ENCODE measurements around the gene UBXN1. TPM values are rescaled to one million over a fixed set of nuclear protein-coding genes. Genes with fewer than 3 reads are reported as not detected.
"Not testable (repeated sequence)": the region's sequence is repeated elsewhere in the genome, so short reads cannot be mapped to it uniquely, and the experiment has no call there.

The UBXN1 gene
- total RNA-seq, 1 donor from 2014 or later = 106 TPM

- peak overlapping the region; percentile 96 to 99 (median 99) for H3K9ac ChIP-seq (ENCODE audit: low read depth in 1 of 3, low read length in 3 of 3)
- no peaks in the 10 kb centered on the region for H3K9me3 ChIP-seq (ENCODE audit: control insufficient read depth in 3 of 3, low read length in 3 of 3)
- peaks cover 40 to 53% (median 51%) of the 10 kb centered on the region in 3 donors for H3K4me1 ChIP-seq (ENCODE audit: control insufficient read depth in 3 of 3, insufficient read depth in 3 of 3, low read length in 3 of 3)
- H3K36me3 ChIP-seq (ENCODE audit: control insufficient read depth in 3 of 3, insufficient read depth in 3 of 3, low read length in 3 of 3) = peaks cover 15 to 25% (median 24%) of the 10 kb centered on the region in 3 donors
- no peaks in the 10 kb centered on the region for H3K27me3 ChIP-seq (ENCODE audit: control insufficient read depth in 3 of 3, insufficient read depth in 3 of 3, low read length in 3 of 3)
- H3K4me3 ChIP-seq (ENCODE audit: low read length in 3 of 3) = peak overlapping the region; percentile 88 to 97 (median 93)
- H3K27ac ChIP-seq (ENCODE audit: low read depth, low read length) = peak overlapping the region; percentile 88
These were observed 30.6 kb upstream of the UBXN1 start for GRCh38 chr11:62709247-62710000.

GRCh38 chr11:62708793-62709192 is 29.9 kb upstream of the UBXN1 start:
- Histone ChIP-seq H3K36me3 (ENCODE audit: control insufficient read depth in 3 of 3, insufficient read depth in 3 of 3, low read length in 3 of 3) (peaks cover 12 to 20% (median 19%) of the 10 kb centered on the region in 3 donors), H3K4me1 (ENCODE audit: control insufficient read depth in 3 of 3, insufficient read depth in 3 of 3, low read length in 3 of 3) (peaks cover 40 to 53% (median 51%) of the 10 kb centered on the region in 3 donors), H3K4me3 (ENCODE audit: low read length in 3 of 3) (peak overlapping the region; percentile 88 to 97 (median 93)), H3K9me3 (ENCODE audit: control insufficient read depth in 3 of 3, low read length in 3 of 3) (no peaks in the 10 kb centered on the region), H3K9ac (ENCODE audit: low read depth in 1 of 3, low read length in 3 of 3) (peak overlapping the region; percentile 96 to 99 (median 99)), H3K27me3 (ENCODE audit: control insufficient read depth in 3 of 3, insufficient read depth in 3 of 3, low read length in 3 of 3) (no peaks in the 10 kb centered on the region), H3K27ac (ENCODE audit: low read depth, low read length) (peak overlapping the region; percentile 88)

- Histone ChIP-seq H3K27ac (ENCODE audit: low read depth, low read length) (peak overlapping the region; percentile 88), H3K27me3 (ENCODE audit: control insufficient read depth in 3 of 3, insufficient read depth in 3 of 3, low read length in 3 of 3) (no peaks in the 10 kb centered on the region), H3K36me3 (ENCODE audit: control insufficient read depth in 3 of 3, insufficient read depth in 3 of 3, low read length in 3 of 3) (peaks cover 12 to 16% (median 15%) of the 10 kb centered on the region in 3 donors), H3K9ac (ENCODE audit: low read depth in 1 of 3, low read length in 3 of 3) (peak overlapping the region; percentile 96 to 99 (median 99)), H3K4me3 (ENCODE audit: low read length in 3 of 3) (peak overlapping the region; percentile 88 to 97 (median 93)), H3K9me3 (ENCODE audit: control insufficient read depth in 3 of 3, low read length in 3 of 3) (no peaks in the 10 kb centered on the region), H3K4me1 (ENCODE audit: control insufficient read depth in 3 of 3, insufficient read depth in 3 of 3, low read length in 3 of 3) (peaks cover 40 to 52% (median 50%) of the 10 kb centered on the region in 3 donors)
These were observed 29.5 kb upstream of the UBXN1 start for GRCh38 chr11:62708392-62708791.

GRCh38 chr11:62707277-62707861 is 28.5 kb upstream of the UBXN1 start, which contains the start of the genes BSCL2 and GNG3:
BSCL2 (minus strand) TSS chr11:62707424; CDS start chr11:62707195, 229 bp downstream.
GNG3 (plus strand) TSS chr11:62707676; CDS start chr11:62708296, 620 bp downstream.
- Histone ChIP-seq H3K4me1 (ENCODE audit: control insufficient read depth in 3 of 3, insufficient read depth in 3 of 3, low read length in 3 of 3) (peaks cover 40 to 48% (median 47%) of the 10 kb centered on the region in 3 donors), H3K9me3 (ENCODE audit: control insufficient read depth in 3 of 3, low read length in 3 of 3) (no peaks in the 10 kb centered on the region), H3K4me3 (ENCODE audit: low read length in 3 of 3) (peak within 1 kb of the TSS; percentile 88 to 97 (median 93)), H3K36me3 (ENCODE audit: control insufficient read depth in 3 of 3, insufficient read depth in 3 of 3, low read length in 3 of 3) (peaks cover 10 to 14% (median 11%) of the 10 kb centered on the region in 3 donors), H3K9ac (ENCODE audit: low read depth in 1 of 3, low read length in 3 of 3) (peak within 1 kb of the TSS; percentile 96 to 99 (median 99)), H3K27ac (ENCODE audit: low read depth, low read length) (peak within 1 kb of the TSS; percentile 88), H3K27me3 (ENCODE audit: control insufficient read depth in 3 of 3, insufficient read depth in 3 of 3, low read length in 3 of 3) (no peaks in the 10 kb centered on the region)

- peaks cover 40 to 48% (median 47%) of the 10 kb centered on the region in 3 donors for H3K4me1 ChIP-seq (ENCODE audit: control insufficient read depth in 3 of 3, insufficient read depth in 3 of 3, low read length in 3 of 3)
- peaks cover 9 to 13% (median 11%) of the 10 kb centered on the region in 3 donors for H3K36me3 ChIP-seq (ENCODE audit: control insufficient read depth in 3 of 3, insufficient read depth in 3 of 3, low read length in 3 of 3)
- H3K27me3 ChIP-seq (ENCODE audit: control insufficient read depth in 3 of 3, insufficient read depth in 3 of 3, low read length in 3 of 3) = no peaks in the 10 kb centered on the region
- H3K9me3 ChIP-seq (ENCODE audit: control insufficient read depth in 3 of 3, low read length in 3 of 3) = no peaks in the 10 kb centered on the region
- peak overlapping the region; percentile 35 to 89 (median 82) for H3K9ac ChIP-seq (ENCODE audit: low read depth in 1 of 3, low read length in 3 of 3)
- H3K4me3 ChIP-seq (ENCODE audit: low read length in 3 of 3) = peak overlapping the region; percentile 82 to 90 (median 83)
- peak overlapping the region; percentile 81 for H3K27ac ChIP-seq (ENCODE audit: low read depth, low read length)
These were observed 28.0 kb upstream of the UBXN1 start for GRCh38 chr11:62706850-62707247.

- Histone ChIP-seq H3K9ac (ENCODE audit: low read depth in 1 of 3, low read length in 3 of 3) (peak overlapping the region; percentile 67 to 89 (median 82)), H3K27ac (ENCODE audit: low read depth, low read length) (peak overlapping the region; percentile 81), H3K27me3 (ENCODE audit: control insufficient read depth in 3 of 3, insufficient read depth in 3 of 3, low read length in 3 of 3) (no peaks in the 10 kb centered on the region), H3K9me3 (ENCODE audit: control insufficient read depth in 3 of 3, low read length in 3 of 3) (no peaks in the 10 kb centered on the region), H3K4me3 (ENCODE audit: low read length in 3 of 3) (peak overlapping the region; percentile 82 to 92 (median 83)), H3K36me3 (ENCODE audit: control insufficient read depth in 3 of 3, insufficient read depth in 3 of 3, low read length in 3 of 3) (peaks cover 14 to 18% (median 15%) of the 10 kb centered on the region in 3 donors), H3K4me1 (ENCODE audit: control insufficient read depth in 3 of 3, insufficient read depth in 3 of 3, low read length in 3 of 3) (peaks cover 40 to 48% (median 47%) of the 10 kb centered on the region in 3 donors)
These were observed 27.3 kb upstream of the UBXN1 start for GRCh38 chr11:62705880-62706849.

- H3K9ac ChIP-seq (ENCODE audit: low read depth in 1 of 3, low read length in 3 of 3) = peak overlapping the region; percentile 63 to 83 (median 67)
- H3K27ac ChIP-seq (ENCODE audit: low read depth, low read length) = peak overlapping the region; percentile 81
- H3K27me3 ChIP-seq (ENCODE audit: control insufficient read depth in 3 of 3, insufficient read depth in 3 of 3, low read length in 3 of 3) = no peaks in the 10 kb centered on the region
- no peaks in the 10 kb centered on the region for H3K9me3 ChIP-seq (ENCODE audit: control insufficient read depth in 3 of 3, low read length in 3 of 3)
- H3K4me3 ChIP-seq (ENCODE audit: low read length in 3 of 3) = peak overlapping the region; percentile 69 to 92 (median 82)
- peaks cover 12 to 18% (median 16%) of the 10 kb centered on the region in 3 donors for H3K36me3 ChIP-seq (ENCODE audit: control insufficient read depth in 3 of 3, insufficient read depth in 3 of 3, low read length in 3 of 3)
- H3K4me1 ChIP-seq (ENCODE audit: control insufficient read depth in 3 of 3, insufficient read depth in 3 of 3, low read length in 3 of 3) = peaks cover 37 to 45% (median 44%) of the 10 kb centered on the region in 3 donors
These were observed 26.5 kb upstream of the UBXN1 start for GRCh38 chr11:62705413-62705812.

- H3K9me3 ChIP-seq (ENCODE audit: control insufficient read depth in 3 of 3, low read length in 3 of 3); H3K27me3 ChIP-seq (ENCODE audit: control insufficient read depth in 3 of 3, insufficient read depth in 3 of 3, low read length in 3 of 3); H3K27ac ChIP-seq (ENCODE audit: low read depth, low read length); H3K4me3 ChIP-seq (ENCODE audit: low read length in 3 of 3); H3K9ac ChIP-seq (ENCODE audit: low read depth in 1 of 3, low read length in 3 of 3): not testable (repeated sequence)
- peaks cover 8 to 18% (median 16%) of the 10 kb centered on the region in 3 donors for H3K36me3 ChIP-seq (ENCODE audit: control insufficient read depth in 3 of 3, insufficient read depth in 3 of 3, low read length in 3 of 3)
- H3K4me1 ChIP-seq (ENCODE audit: control insufficient read depth in 3 of 3, insufficient read depth in 3 of 3, low read length in 3 of 3) = peaks cover 28 to 36% (median 35%) of the 10 kb centered on the region in 3 donors
These were observed 25.0 kb upstream of the UBXN1 start for GRCh38 chr11:62703921-62704320.

- Histone ChIP-seq H3K4me1 (ENCODE audit: control insufficient read depth in 3 of 3, insufficient read depth in 3 of 3, low read length in 3 of 3) (peaks cover 19 to 23% (median 19%) of the 10 kb centered on the region in 3 donors), H3K9me3 (ENCODE audit: control insufficient read depth in 3 of 3, low read length in 3 of 3) (no peaks in the 10 kb centered on the region), H3K4me3 (ENCODE audit: low read length in 3 of 3) (no peak overlapping the region), H3K27ac (ENCODE audit: low read depth, low read length) (no peak overlapping the region), H3K9ac (ENCODE audit: low read depth in 1 of 3, low read length in 3 of 3) (no peak overlapping the region), H3K36me3 (ENCODE audit: control insufficient read depth in 3 of 3, insufficient read depth in 3 of 3, low read length in 3 of 3) (peaks cover 8 to 18% (median 16%) of the 10 kb centered on the region in 3 donors), H3K27me3 (ENCODE audit: control insufficient read depth in 3 of 3, insufficient read depth in 3 of 3, low read length in 3 of 3) (no peaks in the 10 kb centered on the region)
These were observed 23.4 kb upstream of the UBXN1 start for GRCh38 chr11:62702246-62702645.

Data from skeletal muscle tissue (tissue), 4 donors.